Measurements from ENCODE around the gene ZNF773. TPM values are rescaled to one million over a fixed set of nuclear protein-coding genes. Genes with fewer than 3 reads are reported as not detected.
A peak's percentile ranks its signal among the peaks of the same experiment; 100 is the strongest.
"Not testable (repeated sequence)": the region's sequence is repeated elsewhere in the genome, so short reads cannot be mapped to it uniquely, and the experiment has no call there.

The ZNF773 gene
- total RNA-seq, result 1 to 10 TPM; 8.3 to 8.4 TPM

- ChIA-PET CTCF (interaction anchor here (0.7 kb wide), 2 partner anchors 12 to 133 kb away, joined by 3 to 4 read pairs; partner anchors contain the start of gene ZNF419), POLR2A (interaction anchor here (0.6 to 1.0 kb wide), 5 partner anchors 12 to 417 kb away, joined by 3 to 7 read pairs (median 3); partner anchors contain the start of genes ZNF419 and ZNF772)
- DNase-seq, result peak; percentile 98
- H3K9me3 Mint-ChIP-seq (ENCODE audit: insufficient read depth), result peaks cover 40% of the 10 kb centered on the region
- peak within 1 kb of the TSS; percentile 85 for H3K27ac Mint-ChIP-seq
- H3K4me3 Mint-ChIP-seq, result peak within 1 kb of the TSS; percentile 90
- H3K4me1 Mint-ChIP-seq (ENCODE audit: low read depth), result peaks cover 23% of the 10 kb centered on the region
- peaks cover 62% of the 10 kb centered on the region for H3K36me3 Mint-ChIP-seq (ENCODE audit: low read depth)
- peak; percentile 96 for ATAC-seq
- not testable (repeated sequence) for H3K27me3 Mint-ChIP-seq (ENCODE audit: low read depth)
Measured at GRCh38 chr19:57499680-57500395, at the start of gene ZNF773. TSS of gene ZNF773 (plus strand) at chr19:57499938. CDS start at chr19:57500081, 143 bp downstream.

GRCh38 chr19:57452307-57452706 lies 47.4 kb upstream of the ZNF773 start:
- no peak overlapping the region for H3K27ac Mint-ChIP-seq
- no peak for ATAC-seq
- no peak for DNase-seq
- no peaks in the 10 kb centered on the region for H3K4me1 Mint-ChIP-seq (ENCODE audit: low read depth)
- H3K9me3 Mint-ChIP-seq (ENCODE audit: insufficient read depth), result peaks cover 42% of the 10 kb centered on the region
- no peak overlapping the region for H3K4me3 Mint-ChIP-seq
- CTCF ChIA-PET, result no interaction called here
- H3K36me3 Mint-ChIP-seq (ENCODE audit: low read depth), result peaks cover 22% of the 10 kb centered on the region
- POLR2A ChIA-PET, result no interaction called here
- H3K27me3 Mint-ChIP-seq (ENCODE audit: low read depth), result no peaks in the 10 kb centered on the region

GRCh38 chr19:57465680-57466381 lies 33.9 kb upstream of the ZNF773 start:
- no peaks in the 10 kb centered on the region for H3K4me1 Mint-ChIP-seq (ENCODE audit: low read depth)
- no peak overlapping the region for H3K27ac Mint-ChIP-seq
- peaks cover 19% of the 10 kb centered on the region for H3K36me3 Mint-ChIP-seq (ENCODE audit: low read depth)
- H3K4me3 Mint-ChIP-seq, result no peak overlapping the region
- ChIA-PET CTCF (interaction anchor here (1.2 kb wide), 1 partner anchor 216 kb away, joined by 3 read pairs; the partner anchor contains the start of gene ZNF551), POLR2A (no interaction called here)
- peaks cover 38% of the 10 kb centered on the region for H3K9me3 Mint-ChIP-seq (ENCODE audit: insufficient read depth)
- H3K27me3 Mint-ChIP-seq (ENCODE audit: low read depth), result no peaks in the 10 kb centered on the region
- ATAC-seq, result peak; percentile 67
- DNase-seq, result peak; percentile 58

GRCh38 chr19:57466489-57466888 lies 33.2 kb upstream of the ZNF773 start:
- H3K9me3 Mint-ChIP-seq (ENCODE audit: insufficient read depth), result peaks cover 43% of the 10 kb centered on the region
- peaks cover 25% of the 10 kb centered on the region for H3K36me3 Mint-ChIP-seq (ENCODE audit: low read depth)
- no peak overlapping the region for H3K27ac Mint-ChIP-seq
- no peaks in the 10 kb centered on the region for H3K27me3 Mint-ChIP-seq (ENCODE audit: low read depth)
- ATAC-seq, result no peak
- DNase-seq, result no peak
- H3K4me1 Mint-ChIP-seq (ENCODE audit: low read depth), result no peaks in the 10 kb centered on the region
- CTCF ChIA-PET, result no interaction called here
- no peak overlapping the region for H3K4me3 Mint-ChIP-seq
- POLR2A ChIA-PET, result no interaction called here

- DNase-seq (no peak), ATAC-seq (no peak)
- Mint-ChIP-seq H3K9me3 (ENCODE audit: insufficient read depth) (peaks cover 80% of the 10 kb centered on the region), H3K36me3 (ENCODE audit: low read depth) (peaks cover 82% of the 10 kb centered on the region), H3K27ac (no peak overlapping the region), H3K4me3 (no peak overlapping the region), H3K27me3 (ENCODE audit: low read depth) (no peaks in the 10 kb centered on the region), H3K4me1 (ENCODE audit: low read depth) (peaks cover 16% of the 10 kb centered on the region)
- CTCF ChIA-PET, result no interaction called here
- POLR2A ChIA-PET, result no interaction called here
Measured at GRCh38 chr19:57473646-57474045, 26.1 kb upstream of the ZNF773 start.

- peak within 1 kb of the TSS; percentile 85 for H3K27ac Mint-ChIP-seq
- H3K27me3 Mint-ChIP-seq (ENCODE audit: low read depth), result peaks cover 2% of the 10 kb centered on the region
- H3K4me1 Mint-ChIP-seq (ENCODE audit: low read depth), result peaks cover 16% of the 10 kb centered on the region
- peak within 1 kb of the TSS; percentile 76 for H3K4me3 Mint-ChIP-seq
- ChIA-PET POLR2A (interaction anchor here (1.0 to 1.4 kb wide), 3 partner anchors 22 to 42 kb away, joined by 3 to 6 read pairs (median 4); partner anchors contain the start of genes ZNF749 and ZNF773), CTCF (interaction anchor here (1.0 kb wide), 1 partner anchor 10 kb away, joined by 3 read pairs; the partner anchor contains the start of gene ZNF419)
- peaks cover 57% of the 10 kb centered on the region for H3K36me3 Mint-ChIP-seq (ENCODE audit: low read depth)
- peak; percentile 100 for ATAC-seq
- H3K9me3 Mint-ChIP-seq (ENCODE audit: insufficient read depth), result peaks cover 56% of the 10 kb centered on the region
- peak; percentile 94 for DNase-seq
Measured at GRCh38 chr19:57477191-57478008, 22.3 kb upstream of the ZNF773 start, which contains the start of gene ZNF772. TSS of gene ZNF772 (minus strand) at chr19:57477566. CDS start at chr19:57477309, 257 bp downstream.

- Mint-ChIP-seq H3K4me1 (ENCODE audit: low read depth) (peaks cover 14% of the 10 kb centered on the region), H3K9me3 (ENCODE audit: insufficient read depth) (peaks cover 19% of the 10 kb centered on the region), H3K27ac (peak within 1 kb of the TSS; percentile 70), H3K4me3 (peak within 1 kb of the TSS; percentile 76), H3K36me3 (ENCODE audit: low read depth) (peaks cover 46% of the 10 kb centered on the region)
- ATAC-seq, result peak; percentile 97
- ChIA-PET CTCF (interaction anchor here (0.9 to 1.6 kb wide), 2 partner anchors 10 to 12 kb away, joined by 3 to 4 read pairs; partner anchors contain the start of genes ZNF772 and ZNF773), POLR2A (interaction anchor here (1.1 to 1.2 kb wide), 2 partner anchors 12 to 221 kb away, joined by 3 to 7 read pairs; partner anchors contain the start of genes ZNF154 and ZNF773)
- DNase-seq, result peak; percentile 95
- H3K27me3 Mint-ChIP-seq (ENCODE audit: low read depth), result not testable (repeated sequence)
Measured at GRCh38 chr19:57487477-57488298, 12.1 kb upstream of the ZNF773 start, which contains the start of gene ZNF419. TSS of gene ZNF419 (plus strand) at chr19:57487750. CDS start at chr19:57487951, 201 bp downstream.

- Mint-ChIP-seq H3K9me3 (ENCODE audit: insufficient read depth) (peaks cover 24% of the 10 kb centered on the region), H3K4me1 (ENCODE audit: low read depth) (peaks cover 14% of the 10 kb centered on the region), H3K4me3 (peak overlapping the region; percentile 76), H3K27ac (peak overlapping the region; percentile 58), H3K36me3 (ENCODE audit: low read depth) (peaks cover 52% of the 10 kb centered on the region)
- not testable (repeated sequence) for H3K27me3 Mint-ChIP-seq (ENCODE audit: low read depth); ATAC-seq; DNase-seq
- POLR2A ChIA-PET, result interaction anchor here (1.1 to 1.2 kb wide), 2 partner anchors 11 to 221 kb away, joined by 3 to 7 read pairs; partner anchors contain the start of genes ZNF154 and ZNF773
- CTCF ChIA-PET, result interaction anchor here (0.9 to 1.6 kb wide), 2 partner anchors 11 kb away, joined by 3 to 4 read pairs; partner anchors contain the start of genes ZNF772 and ZNF773
Measured at GRCh38 chr19:57488299-57488644, 11.5 kb upstream of the ZNF773 start.

GRCh38 chr19:57499332-57499679 lies 432 bp upstream of the ZNF773 start:
- not testable (repeated sequence) for H3K27me3 Mint-ChIP-seq (ENCODE audit: low read depth); DNase-seq; ATAC-seq
- ChIA-PET CTCF (interaction anchor here (0.7 kb wide), 2 partner anchors 11 to 134 kb away, joined by 3 to 4 read pairs; partner anchors contain the start of gene ZNF419), POLR2A (interaction anchor here (0.8 to 1.0 kb wide), 4 partner anchors 12 to 178 kb away, joined by 3 to 7 read pairs (median 4); partner anchors contain the start of genes ZNF419 and ZNF772)
- peak overlapping the region; percentile 90 for H3K4me3 Mint-ChIP-seq
- peak overlapping the region; percentile 85 for H3K27ac Mint-ChIP-seq
- peaks cover 23% of the 10 kb centered on the region for H3K4me1 Mint-ChIP-seq (ENCODE audit: low read depth)
- peaks cover 44% of the 10 kb centered on the region for H3K9me3 Mint-ChIP-seq (ENCODE audit: insufficient read depth)
- peaks cover 62% of the 10 kb centered on the region for H3K36me3 Mint-ChIP-seq (ENCODE audit: low read depth)

GRCh38 chr19:57500400-57500799 lies 662 bp downstream of the ZNF773 start:
- DNase-seq; H3K27me3 Mint-ChIP-seq (ENCODE audit: low read depth); CTCF ChIA-PET; ATAC-seq: not testable (repeated sequence)
- H3K36me3 Mint-ChIP-seq (ENCODE audit: low read depth), result peaks cover 63% of the 10 kb centered on the region
- H3K27ac Mint-ChIP-seq, result peak overlapping the region; percentile 85
- H3K4me1 Mint-ChIP-seq (ENCODE audit: low read depth), result peaks cover 23% of the 10 kb centered on the region
- POLR2A ChIA-PET, result interaction anchor here (0.6 to 1.0 kb wide), 4 partner anchors 13 to 416 kb away, joined by 3 to 7 read pairs (median 4); partner anchors contain the start of genes ZNF419 and ZNF772
- peak overlapping the region; percentile 90 for H3K4me3 Mint-ChIP-seq
- H3K9me3 Mint-ChIP-seq (ENCODE audit: insufficient read depth), result peaks cover 39% of the 10 kb centered on the region

All from activated CD8-positive, alpha-beta T cell treated with anti-CD3 and anti-CD28 coated beads, Interleukin-2, amount 10 ng/mL, durations not matched to agents 7 days and 5 days (primary cell).